Breast epithelium (tissue), 3 donors: ENCODE results near the gene FAM24A.

Experiments used
- POLR2A ChIP-seq: fragments of 450-650 bp; IDR thresholded peaks from one replicate; pipeline ENCODE4 v1.6.1; 2016; ENCODE audit warnings: antibody characterized with exemption, mild to moderate bottlenecking, moderate library complexity
- POLR2AphosphoS5 ChIP-seq, 3 donors: sonication (generic); formaldehyde crosslinking; IDR thresholded peaks; one replicate each; pipeline ENCODE4 v1.6.1; 2017; ENCODE audit warnings: antibody characterized with exemption in 3 of 3
- TF ChIP-seq, protein P1 (sequence below), 3 donors: fragments of 450-650 bp; IDR thresholded peaks; one replicate each; pipeline ENCODE4 v1.5.1; 2016 to 2017; ENCODE audit warnings: antibody characterized with exemption in 3 of 3, mild to moderate bottlenecking in 3 of 3, moderate library complexity in 3 of 3

DNA sequence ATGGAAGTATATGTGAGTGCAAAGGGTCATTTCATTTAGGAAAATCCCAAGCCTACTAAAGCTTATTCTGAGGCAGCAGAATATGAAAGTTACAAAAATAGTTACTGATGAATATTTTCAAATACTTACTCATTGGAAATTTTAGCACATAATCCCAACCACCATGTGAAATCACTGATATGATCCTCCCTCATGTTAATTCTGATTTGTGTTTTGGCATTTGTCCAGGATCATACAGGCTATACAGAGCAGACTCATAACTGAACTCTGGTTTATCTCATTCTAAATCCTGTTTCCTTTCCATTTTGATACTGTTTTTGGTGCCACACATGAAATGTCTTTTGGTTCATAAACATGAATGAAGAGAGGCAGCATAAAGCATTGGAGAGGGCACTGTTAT is 27.6 kb upstream of the FAM24A start:
- TF ChIP-seq, protein P1, sequence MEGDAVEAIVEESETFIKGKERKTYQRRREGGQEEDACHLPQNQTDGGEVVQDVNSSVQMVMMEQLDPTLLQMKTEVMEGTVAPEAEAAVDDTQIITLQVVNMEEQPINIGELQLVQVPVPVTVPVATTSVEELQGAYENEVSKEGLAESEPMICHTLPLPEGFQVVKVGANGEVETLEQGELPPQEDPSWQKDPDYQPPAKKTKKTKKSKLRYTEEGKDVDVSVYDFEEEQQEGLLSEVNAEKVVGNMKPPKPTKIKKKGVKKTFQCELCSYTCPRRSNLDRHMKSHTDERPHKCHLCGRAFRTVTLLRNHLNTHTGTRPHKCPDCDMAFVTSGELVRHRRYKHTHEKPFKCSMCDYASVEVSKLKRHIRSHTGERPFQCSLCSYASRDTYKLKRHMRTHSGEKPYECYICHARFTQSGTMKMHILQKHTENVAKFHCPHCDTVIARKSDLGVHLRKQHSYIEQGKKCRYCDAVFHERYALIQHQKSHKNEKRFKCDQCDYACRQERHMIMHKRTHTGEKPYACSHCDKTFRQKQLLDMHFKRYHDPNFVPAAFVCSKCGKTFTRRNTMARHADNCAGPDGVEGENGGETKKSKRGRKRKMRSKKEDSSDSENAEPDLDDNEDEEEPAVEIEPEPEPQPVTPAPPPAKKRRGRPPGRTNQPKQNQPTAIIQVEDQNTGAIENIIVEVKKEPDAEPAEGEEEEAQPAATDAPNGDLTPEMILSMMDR (IDR thresholded peaks at IDR 0.05), result no peak
- TF ChIP-seq POLR2A (no peak), POLR2AphosphoS5 (IDR thresholded peaks at IDR 0.05) (no peak)
